GM11168 (cell line): ENCODE results near the gene LRRN2.
"Not testable (repeated sequence)": the region's sequence is repeated elsewhere in the genome, so short reads cannot be mapped to it uniquely, and the experiment has no call there.

ENCODE experiments used
- in situ Hi-C: fragments of 300-500 bp; cut with MboI; formaldehyde crosslinking; loops from one replicate; pipeline ENCODE4 v1.12.0; 2022; ENCODE audit warnings: low sequenced_read_pairs; ENCODE audit not compliant: unreplicated experiment

Gene LRRN2

GRCh38 chr1:204579681-204580080 is 105.9 kb downstream of the LRRN2 start:
- in situ Hi-C loops, result no loop called here

DNA sequence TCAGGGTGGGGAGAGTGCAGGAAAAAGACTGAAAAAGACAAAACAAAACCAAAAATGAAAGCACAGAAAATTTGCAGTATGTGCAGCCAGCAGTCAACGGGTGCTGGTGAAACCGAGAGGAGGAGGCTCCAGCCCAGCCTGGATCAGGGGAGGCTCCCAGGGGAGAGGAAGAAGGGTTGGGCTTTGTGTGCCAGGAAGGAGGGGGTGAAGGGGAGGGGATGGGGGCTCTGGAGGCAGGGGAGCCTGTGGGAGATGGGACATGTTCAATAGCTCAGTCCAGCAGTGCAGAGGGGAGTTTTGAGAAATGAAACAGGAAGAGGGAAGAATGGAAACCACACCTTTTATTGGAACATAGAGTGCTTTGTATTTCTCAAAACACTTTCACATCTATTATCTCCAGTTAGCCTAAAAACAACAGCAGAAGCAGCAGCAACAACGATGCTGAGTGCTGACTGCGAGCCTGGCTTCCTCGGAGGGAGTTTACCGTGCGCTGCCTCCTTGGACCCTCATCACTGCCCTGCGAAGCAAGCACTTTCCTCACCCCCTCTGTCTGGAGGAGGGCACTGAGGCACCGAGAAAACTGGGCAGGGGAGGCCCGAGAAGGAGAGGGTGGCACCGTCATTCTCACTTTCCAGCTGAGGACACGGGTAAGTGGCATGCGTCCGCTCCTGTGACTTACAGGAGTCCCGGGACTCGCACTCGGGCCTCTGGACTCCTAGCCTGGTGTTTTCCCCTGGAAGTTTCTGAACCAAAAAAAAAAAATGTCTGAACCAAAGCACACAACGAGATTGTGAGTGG is 106.5 kb downstream of the LRRN2 start:
- in situ Hi-C loops, result no loop called here

DNA sequence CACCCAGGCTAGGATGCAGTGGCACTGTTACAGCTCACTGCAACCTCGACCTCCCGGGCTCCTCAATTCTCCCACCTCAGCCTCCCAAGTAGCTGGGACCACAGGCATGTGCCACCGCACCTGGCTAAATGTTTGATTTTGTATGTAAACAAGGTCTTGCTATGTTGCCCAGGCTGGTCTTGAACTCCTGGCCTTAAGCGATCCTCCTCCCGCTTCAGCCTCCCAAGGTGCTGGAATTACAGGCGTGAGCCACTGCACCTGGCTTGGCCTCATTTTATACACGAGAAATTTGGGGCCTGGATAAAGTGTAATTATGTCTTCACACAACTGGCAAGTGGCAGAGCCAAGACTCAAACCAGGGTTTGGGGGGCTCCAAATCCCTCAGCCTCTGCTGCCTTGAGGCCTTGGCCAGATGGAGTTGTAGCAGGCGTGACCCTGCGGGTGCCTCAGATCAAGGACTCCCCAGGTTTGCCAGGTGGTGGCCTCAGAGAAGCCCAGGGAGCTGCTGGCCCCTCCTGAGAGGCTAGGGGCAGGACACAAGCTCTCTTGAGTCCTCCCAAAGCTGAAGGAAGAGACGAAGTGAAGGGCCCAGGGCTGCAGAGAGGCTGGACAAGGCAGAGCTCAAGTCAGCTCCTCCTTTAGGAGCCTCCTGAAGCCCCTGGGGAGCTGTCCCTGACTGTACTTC is 107.6 kb downstream of the LRRN2 start:
- in situ Hi-C loops, result no loop called here

DNA sequence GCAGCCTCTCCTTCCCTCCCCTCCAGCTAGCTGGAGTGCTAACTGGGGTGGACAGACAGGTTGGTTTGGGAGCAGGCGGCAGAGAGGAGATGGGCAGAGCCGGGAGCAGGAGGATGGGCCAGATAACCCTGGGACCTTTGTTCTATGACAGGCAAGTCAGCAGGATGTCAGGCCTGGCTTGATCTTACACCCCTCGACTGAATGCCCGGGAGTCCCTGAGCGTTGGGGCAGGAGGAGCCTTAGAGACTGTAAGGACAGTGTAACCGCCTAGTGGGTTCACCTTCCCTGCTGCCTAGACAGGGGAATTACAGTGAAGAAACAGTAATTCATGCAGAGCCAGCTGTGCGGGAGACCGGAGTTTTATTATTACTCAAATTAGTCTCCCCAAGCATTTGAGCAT is 109.1 kb downstream of the LRRN2 start:
- in situ Hi-C loops, result no loop called here

- in situ Hi-C loops, result no loop called here
Measured at GRCh38 chr1:204575221-204576190, 110.0 kb downstream of the LRRN2 start.

- in situ Hi-C loops, result no loop called here
Measured at GRCh38 chr1:204574865-204575163, 110.7 kb downstream of the LRRN2 start.

GRCh38 chr1:204574016-204574864 is 111.3 kb downstream of the LRRN2 start:
- in situ Hi-C loops, result no loop called here

DNA sequence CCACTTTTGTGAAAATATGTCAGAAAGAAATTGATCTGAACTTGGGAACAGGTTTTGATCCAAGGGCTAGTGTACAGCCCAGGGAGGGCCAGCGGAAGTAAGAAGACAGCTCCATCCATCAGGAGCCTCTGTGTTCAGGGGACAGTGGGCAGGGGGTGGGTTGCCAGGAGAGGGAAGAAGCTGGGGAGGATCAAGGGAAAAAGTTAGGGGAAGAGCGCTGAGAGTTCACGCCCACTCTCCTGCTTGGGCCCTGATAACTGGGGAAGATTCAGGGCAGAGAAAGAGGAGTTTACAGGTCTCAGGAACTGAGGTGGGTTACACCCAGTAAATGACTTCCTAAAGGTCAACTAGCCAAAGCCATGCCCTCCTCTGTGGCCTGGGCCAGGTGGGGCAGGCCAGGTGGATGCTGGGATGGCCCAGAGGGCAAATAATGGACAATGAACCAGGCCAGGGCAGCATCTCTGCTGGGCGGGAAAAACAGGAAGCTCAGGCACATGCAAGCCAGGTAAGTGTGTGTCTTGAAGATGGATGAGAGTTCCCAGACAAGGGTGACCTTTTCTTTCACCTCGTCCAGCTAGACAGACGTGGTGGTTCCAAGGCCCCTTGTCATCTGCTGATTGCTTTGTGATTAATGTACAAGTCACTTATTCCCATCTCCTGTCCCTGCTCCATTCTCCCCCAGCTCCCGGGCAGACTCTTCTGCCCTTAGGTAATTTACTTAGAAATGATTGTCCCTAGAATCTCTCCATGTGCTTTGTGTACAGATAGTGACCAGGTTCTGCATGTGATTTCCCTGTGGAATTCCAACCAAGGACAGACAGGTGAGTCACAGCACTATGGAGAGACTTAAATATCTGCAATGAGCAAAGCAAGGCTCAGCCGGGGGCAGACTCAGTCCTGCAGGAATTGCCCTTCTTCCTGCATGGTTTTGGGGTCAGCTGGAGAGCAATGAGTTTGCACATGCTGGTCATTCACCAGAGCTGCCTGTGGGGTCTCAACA is 112.3 kb downstream of the LRRN2 start:
- in situ Hi-C loops, result no loop called here

DNA sequence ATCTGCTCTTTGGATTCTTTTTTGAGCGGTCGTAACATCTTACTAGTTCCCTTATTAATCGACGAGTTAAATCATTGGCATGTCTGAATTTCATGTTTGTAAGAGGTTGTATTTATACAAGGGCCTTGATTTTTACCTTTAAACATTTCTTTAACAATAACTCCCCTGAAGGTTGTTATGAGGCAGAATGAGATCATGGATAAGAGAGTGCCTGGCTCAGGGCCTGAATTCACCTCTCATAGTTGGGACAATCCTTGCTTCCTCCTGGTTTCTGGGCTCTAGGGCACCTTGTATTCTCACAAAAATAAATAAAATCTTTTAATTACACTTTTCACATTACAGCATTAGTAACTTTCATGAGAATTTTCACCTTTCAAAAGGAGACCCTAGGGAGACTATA is 113.9 kb downstream of the LRRN2 start:
- in situ Hi-C loops, result no loop called here

DNA sequence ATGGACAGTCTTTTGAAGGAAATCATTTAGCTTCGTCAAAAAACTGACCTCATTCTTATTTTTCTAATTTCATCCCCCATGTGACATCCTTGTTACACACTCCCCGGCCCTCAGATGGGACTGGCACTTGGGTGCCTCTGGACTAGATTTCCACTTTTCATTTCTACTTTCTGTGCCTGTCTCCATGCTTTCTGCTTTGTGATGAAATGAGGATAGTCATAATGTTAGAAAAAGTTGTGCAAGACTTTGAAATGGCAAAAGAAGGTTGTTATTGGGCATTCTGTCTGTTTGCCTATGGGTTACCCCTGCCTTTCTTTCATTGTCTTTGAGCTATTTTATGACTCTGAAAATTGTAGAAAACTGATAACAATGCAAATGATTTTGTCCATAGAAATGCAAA is 114.4 kb downstream of the LRRN2 start:
- in situ Hi-C loops, result no loop called here

DNA sequence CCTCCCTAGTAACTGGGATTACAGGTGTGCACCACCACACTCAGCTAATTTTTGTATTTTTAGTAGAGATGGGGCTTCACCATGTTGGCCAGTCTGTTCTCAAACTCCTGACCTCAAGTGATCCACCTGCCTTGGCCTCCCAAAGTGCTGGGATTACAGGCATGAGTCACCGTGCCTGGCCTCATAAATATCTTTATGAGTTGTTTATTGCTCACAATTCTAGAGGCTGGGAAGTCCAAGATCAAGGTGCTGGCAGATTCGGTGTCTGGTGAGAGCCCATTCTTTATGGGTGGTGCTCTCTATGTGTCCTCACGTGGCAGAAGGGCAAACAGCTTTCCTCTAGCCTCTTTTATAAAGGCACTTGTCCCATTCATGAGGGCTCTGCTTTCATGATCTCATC is 115.5 kb downstream of the LRRN2 start:
- in situ Hi-C loops, result not testable (repeated sequence)

DNA sequence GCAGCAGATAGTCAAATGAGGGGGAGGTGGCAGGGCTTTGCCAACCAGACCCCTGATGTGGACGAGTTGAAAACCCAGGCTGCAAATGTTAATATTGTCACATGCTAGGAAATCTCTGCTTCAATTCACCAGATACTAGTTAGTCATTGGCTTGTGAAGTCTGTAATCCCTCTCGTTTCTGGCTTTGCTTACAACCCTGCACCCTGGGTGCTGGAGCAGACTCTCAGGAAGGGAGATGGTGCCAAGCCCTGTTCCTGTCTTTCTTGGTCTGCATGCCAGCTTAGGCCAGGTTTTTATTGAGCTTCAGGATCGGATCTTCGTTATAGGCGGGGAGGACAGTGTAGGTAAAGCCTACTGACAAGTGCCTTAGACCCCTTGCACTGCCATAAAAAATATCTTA is 116.1 kb downstream of the LRRN2 start:
- in situ Hi-C loops, result loop anchor here (5.0 kb wide), 1 partner anchor 193 kb away; no protein-coding TSS in a partner anchor

DNA sequence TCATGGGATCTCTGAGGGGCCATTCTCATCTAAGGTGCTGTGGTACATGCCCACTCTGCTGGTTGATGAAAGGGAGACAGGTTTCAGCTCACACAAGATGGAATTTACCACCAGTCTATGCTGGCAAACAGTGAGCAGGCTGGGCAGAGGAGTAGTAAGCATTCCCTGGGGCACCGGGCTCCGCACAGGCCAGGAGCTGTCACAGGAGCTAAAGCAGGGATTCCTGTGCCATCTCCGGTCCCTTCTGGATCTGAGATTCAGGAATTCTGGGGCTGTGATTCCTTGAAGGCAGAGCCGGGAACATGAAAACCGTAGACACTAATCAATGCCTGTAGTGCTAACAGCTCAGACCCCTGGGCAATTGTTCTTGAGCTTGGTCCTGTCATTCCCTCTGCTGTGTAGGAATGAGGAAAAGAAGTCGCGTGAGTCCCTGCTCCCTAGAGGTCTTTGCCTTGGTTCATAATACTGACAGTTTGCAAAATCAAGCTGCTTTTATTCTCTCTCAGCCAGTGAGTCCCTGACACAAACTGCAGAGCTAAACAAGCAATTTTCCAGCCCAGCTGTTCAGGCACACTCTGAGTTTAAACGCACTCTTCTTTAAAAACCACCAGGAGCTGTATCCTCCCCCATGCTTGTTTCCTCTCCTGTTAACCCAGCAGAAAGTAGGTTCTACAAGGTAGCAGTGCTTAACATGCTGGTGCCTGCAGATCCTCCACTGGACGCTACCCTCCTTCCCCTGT is 116.8 kb downstream of the LRRN2 start:
- in situ Hi-C loops, result loop anchor here (5.0 kb wide), 1 partner anchor 194 kb away; no protein-coding TSS in a partner anchor
